Erythroblast (primary cell): Measurements from ENCODE around the gene AUTS2.

ENCODE experiments used
- GATA1 ChIP-seq: IDR thresholded peaks from 2 replicates; pipeline ENCODE4 v1.6.1; 2011; ENCODE audit warnings: low read depth, mild to moderate bottlenecking, control low read depth, low read length, moderate library complexity
- POLR2A ChIP-seq: IDR thresholded peaks from 2 replicates; pipeline ENCODE4 v1.6.1; 2011; ENCODE audit warnings: mild to moderate bottlenecking, low read length

- TF ChIP-seq POLR2A (no peak), GATA1 (no peak)
Measured at GRCh38 chr7:70034999-70035398, 436.7 kb downstream of the AUTS2 start.
